C4-2B (cell line): ENCODE data around the gene ARIH2.

Source experiments
- H3K27ac ChIP-seq: fragments of 450-650 bp; 2 replicates; pipeline ENCODE4 v1.5.1; 2017
- ZFX ChIP-seq: fragments of 450-650 bp; IDR thresholded peaks from 2 replicates; pipeline ENCODE4 v1.6.1; 2017
- TF ChIP-seq, protein P1 (sequence below): fragments of 450-650 bp; conservative IDR thresholded peaks from 2 replicates; pipeline ENCODE4 v1.5.1; 2017; ENCODE audit warnings: mild to moderate bottlenecking

ARIH2 gene

GRCh38 chr3:48930590-48930989 lies 11.9 kb downstream of the ARIH2 start:
- TF ChIP-seq, protein P1, sequence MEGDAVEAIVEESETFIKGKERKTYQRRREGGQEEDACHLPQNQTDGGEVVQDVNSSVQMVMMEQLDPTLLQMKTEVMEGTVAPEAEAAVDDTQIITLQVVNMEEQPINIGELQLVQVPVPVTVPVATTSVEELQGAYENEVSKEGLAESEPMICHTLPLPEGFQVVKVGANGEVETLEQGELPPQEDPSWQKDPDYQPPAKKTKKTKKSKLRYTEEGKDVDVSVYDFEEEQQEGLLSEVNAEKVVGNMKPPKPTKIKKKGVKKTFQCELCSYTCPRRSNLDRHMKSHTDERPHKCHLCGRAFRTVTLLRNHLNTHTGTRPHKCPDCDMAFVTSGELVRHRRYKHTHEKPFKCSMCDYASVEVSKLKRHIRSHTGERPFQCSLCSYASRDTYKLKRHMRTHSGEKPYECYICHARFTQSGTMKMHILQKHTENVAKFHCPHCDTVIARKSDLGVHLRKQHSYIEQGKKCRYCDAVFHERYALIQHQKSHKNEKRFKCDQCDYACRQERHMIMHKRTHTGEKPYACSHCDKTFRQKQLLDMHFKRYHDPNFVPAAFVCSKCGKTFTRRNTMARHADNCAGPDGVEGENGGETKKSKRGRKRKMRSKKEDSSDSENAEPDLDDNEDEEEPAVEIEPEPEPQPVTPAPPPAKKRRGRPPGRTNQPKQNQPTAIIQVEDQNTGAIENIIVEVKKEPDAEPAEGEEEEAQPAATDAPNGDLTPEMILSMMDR, result no peak
- TF ChIP-seq ZFX, result no peak
- no peak overlapping the region for H3K27ac ChIP-seq

DNA sequence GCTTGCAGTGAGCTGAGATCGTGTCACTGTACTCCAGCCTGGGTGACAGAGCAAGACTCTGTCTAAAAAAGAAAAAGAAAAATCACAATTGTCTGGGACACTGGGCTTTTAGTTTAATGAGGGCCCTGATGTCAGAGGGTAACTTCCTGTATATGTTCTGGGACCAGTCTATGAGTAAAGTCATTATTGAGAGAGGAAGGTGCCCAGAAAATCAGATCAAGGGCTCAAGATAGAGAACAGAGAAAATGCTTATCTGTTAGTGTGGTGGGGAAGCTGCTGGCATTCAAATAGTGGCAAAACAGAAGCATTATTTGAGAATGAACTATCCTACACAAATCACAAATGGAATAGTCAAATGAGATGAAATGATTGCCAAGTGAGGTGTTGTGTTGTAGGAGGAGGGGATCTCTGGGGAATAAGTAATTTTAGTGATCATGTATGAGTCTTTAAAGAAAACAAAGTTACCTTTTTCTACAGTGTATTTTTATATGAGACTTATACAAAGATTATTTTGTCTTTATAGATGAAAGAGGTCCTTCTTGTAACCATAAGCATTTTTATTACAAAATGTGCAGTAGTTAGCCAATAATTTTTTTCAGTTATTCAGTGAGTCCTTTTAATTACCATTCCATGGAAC lies 13.4 kb downstream of the ARIH2 start:
- TF ChIP-seq, protein P1, result no peak
- no peak for TF ChIP-seq ZFX
- no peak overlapping the region for H3K27ac ChIP-seq

DNA sequence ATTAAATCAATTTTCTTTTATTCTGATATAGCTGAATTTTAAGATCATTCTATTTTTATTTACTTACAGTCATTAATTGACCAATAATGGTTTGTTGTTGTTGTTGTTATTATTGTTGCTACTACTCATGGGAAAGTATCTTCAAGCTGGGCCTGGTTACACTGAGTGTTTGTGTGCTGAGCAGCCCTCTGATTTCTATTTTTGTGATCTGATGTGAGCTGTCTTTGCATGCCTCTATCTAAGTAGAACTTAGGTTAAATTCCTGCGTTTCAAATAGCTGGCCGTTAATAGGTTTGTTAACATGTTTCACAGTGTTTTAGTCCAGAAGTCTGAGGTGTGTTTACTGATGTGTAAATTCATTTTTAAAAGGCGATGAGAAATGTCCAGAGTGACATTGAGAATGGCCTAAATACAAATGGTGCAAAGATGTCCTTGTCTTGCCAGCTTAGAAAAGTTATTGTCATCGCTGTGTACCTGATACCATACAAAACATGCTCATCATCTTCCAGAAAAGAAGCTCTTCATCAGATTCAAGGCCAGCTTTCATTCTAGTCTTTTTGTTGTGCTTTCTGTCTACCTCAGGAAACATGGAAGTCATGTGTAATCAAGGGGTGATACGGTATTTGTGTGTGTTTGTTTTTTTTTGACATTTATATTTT lies 15.8 kb downstream of the ARIH2 start:
- TF ChIP-seq ZFX, result no peak
- TF ChIP-seq, protein P1, result no peak

GRCh38 chr3:48935530-48935929 lies 16.9 kb downstream of the ARIH2 start:
- H3K27ac ChIP-seq, result no peak overlapping the region
- TF ChIP-seq ZFX, result no peak
- TF ChIP-seq, protein P1, result no peak

More for the DNA sequence above, 15.8 kb downstream of the ARIH2 start:
- no peak overlapping the region for H3K27ac ChIP-seq

DNA sequence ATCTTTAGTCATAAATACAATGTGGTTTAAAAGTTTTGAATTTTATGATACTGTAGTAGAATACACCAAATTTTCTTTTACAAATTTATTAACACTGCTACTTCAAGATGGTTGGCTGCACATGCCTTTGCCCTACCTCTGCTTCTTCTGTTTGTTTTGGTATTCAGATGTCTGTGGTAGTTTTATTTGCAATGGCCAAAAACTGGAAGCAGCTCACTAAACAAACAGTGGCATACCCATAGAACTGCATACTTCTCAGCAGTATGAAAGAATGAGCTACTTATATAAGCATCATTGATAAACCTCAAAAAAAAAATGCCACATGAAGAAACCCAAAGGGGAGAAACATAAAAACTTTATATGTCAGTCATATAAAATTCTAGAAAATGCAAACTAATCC lies 19.5 kb downstream of the ARIH2 start:
- TF ChIP-seq ZFX, result no peak
- TF ChIP-seq, protein P1, result no peak

DNA sequence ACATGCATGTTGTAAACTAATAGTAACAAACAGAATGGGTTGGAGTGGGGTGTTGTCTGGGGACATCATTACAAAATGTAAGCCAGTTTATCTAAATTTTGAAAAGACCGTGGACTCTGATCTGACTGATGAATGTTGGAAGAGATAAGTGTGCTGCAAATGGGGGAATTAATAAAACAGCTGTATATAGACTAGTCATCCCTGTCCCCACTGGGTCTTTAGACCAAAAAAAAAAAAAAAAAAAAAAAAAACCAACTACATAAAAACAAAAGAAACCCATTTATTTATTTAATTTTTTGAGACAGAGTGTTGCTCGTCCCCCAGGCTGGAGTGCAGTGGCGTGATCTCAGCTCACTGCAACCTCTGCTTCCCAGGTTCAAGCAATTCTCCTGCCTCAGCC lies 20.0 kb downstream of the ARIH2 start:
- no peak overlapping the region for H3K27ac ChIP-seq
- TF ChIP-seq, protein P1, result no peak
- no peak for TF ChIP-seq ZFX

More for the DNA sequence above, 19.5 kb downstream of the ARIH2 start:
- H3K27ac ChIP-seq, result no peak overlapping the region

DNA sequence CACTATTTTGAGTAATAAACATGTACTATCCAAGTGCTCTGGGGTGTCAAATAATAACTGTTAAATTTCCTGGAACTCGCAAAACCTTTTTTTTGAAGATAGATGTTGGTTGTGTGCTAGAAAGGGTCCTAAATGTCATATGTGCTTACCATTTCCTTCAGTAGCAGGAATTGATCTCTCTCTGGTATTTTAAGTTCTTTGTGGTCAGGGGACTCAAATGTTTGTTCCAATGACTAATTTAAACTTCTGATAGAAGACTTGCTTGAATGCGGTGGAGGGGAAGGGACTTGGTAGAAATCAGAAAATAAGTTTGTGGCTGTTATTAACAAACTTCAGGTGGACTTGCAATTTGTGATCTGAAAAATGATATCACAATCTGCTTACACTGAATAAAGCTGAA lies 26.8 kb downstream of the ARIH2 start:
- H3K27ac ChIP-seq, result no peak overlapping the region

More for the DNA sequence above, 26.8 kb downstream of the ARIH2 start:
- no peak for TF ChIP-seq ZFX
- TF ChIP-seq, protein P1, result no peak
